ENCODE measurements around the gene ZCCHC14. TPM values are rescaled to one million over a fixed set of nuclear protein-coding genes. Genes with fewer than 3 reads are reported as not detected.

ZCCHC14 gene
- total and polyA plus RNA-seq, 2 of the 8 experiments (the other 6 are each of a cell fraction or from before 2014, with no cell fraction given): 8.2 to 28.2 TPM

DNA sequence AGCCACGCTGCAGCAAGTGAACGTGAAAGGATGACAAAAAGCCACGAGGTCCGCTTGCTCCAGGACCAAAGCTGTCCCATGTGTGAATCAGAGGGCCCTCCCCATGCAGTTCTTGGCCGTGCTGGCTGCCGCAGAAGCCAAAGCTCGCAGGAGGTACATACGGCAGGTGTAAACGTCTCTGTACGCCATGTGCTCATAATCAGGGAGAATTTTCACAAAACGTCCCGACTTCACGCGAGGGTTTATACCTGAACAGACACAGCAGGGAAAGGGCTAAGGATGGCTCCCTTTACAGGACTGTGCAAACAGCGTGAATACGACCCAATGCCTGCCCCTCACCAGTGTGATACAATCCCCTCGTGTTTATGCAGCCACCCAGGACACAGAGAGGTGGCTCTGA, 134.6 kb downstream of the ZCCHC14 start:
- Histone ChIP-seq H3K4me2 (ENCODE audit: insufficient read depth in 1 of 2, low read depth in 2 of 2, low read length in 2 of 2) (no peak overlapping the region), H3K23ac (ENCODE audit: insufficient read length) (no peak overlapping the region), H4K5ac (ENCODE audit: insufficient read length, low read depth, low read length) (no peak overlapping the region), H3K79me1 (ENCODE audit: low read depth, low read length) (peaks cover 8% of the 10 kb centered on the region), H2AFZ (ENCODE audit: low read length) (no peak overlapping the region), H3K23me2 (ENCODE audit: low read depth, low read length) (no peaks in the 10 kb centered on the region), H4K8ac (ENCODE audit: extremely low read depth, insufficient read depth, low read length) (no peak overlapping the region), H3K36me3 (ENCODE audit: control insufficient read depth in 2 of 4, insufficient read depth in 4 of 4, low read length in 3 of 4) (peaks cover 0 to 17% (median 9%) of the 10 kb centered on the region in 4 experiments; a peak in 5 of 8 replicates), H4K20me1 (replicated peaks in 1 of 2; ENCODE audit: control insufficient read depth in 1 of 2, insufficient read depth in 2 of 2, low read length in 2 of 2) (peaks cover 3 to 14% of the 10 kb centered on the region in 2 experiments), H3K4me1 (replicated peaks in 1 of 4; ENCODE audit: control insufficient read depth in 3 of 4, insufficient read depth in 4 of 4, low read length in 3 of 4) (no peaks in the 10 kb centered on the region), H3K4ac (replicated peaks; ENCODE audit: insufficient read length, low read depth, low read length) (no peak overlapping the region), H3K9me3 (ENCODE audit: insufficient read depth in 2 of 2, low read depth in 1 of 2, low read length in 1 of 2) (no peaks in the 10 kb centered on the region), H2BK15ac (ENCODE audit: low read length) (no peak overlapping the region), H2BK5ac (ENCODE audit: low read depth, low read length) (no peak overlapping the region), H3K18ac (ENCODE audit: extremely low read depth, low read length) (no peak overlapping the region), H4K91ac (replicated peaks; ENCODE audit: insufficient read length, low read length) (no peak overlapping the region), H2AK5ac (ENCODE audit: low read depth, low read length) (no peak overlapping the region), H3K27ac (ENCODE audit: low read depth, low read length) (no peak overlapping the region), H3K27me3 (replicated peaks in 1 of 4; ENCODE audit: control insufficient read depth in 3 of 4, extremely low read depth in 1 of 4, insufficient read depth in 3 of 4, low read length in 3 of 4) (no peaks in the 10 kb centered on the region), H3K9ac (replicated peaks in 1 of 4; ENCODE audit: extremely low read depth in 1 of 4, low read depth in 3 of 4, low read length in 3 of 4) (no peak overlapping the region), H3K56ac (replicated peaks; ENCODE audit: insufficient read length, low read depth, low read length) (no peak overlapping the region), H3K79me2 (ENCODE audit: control insufficient read depth in 1 of 2, insufficient read depth in 2 of 2, low read length in 2 of 2) (no peaks in the 10 kb centered on the region), H3K4me3 (ENCODE audit: extremely low read depth in 1 of 4, insufficient read depth in 2 of 4, low read depth in 3 of 4, low read length in 4 of 4) (no peak overlapping the region), H2BK120ac (replicated peaks; ENCODE audit: low read depth, low read length) (no peak overlapping the region), H2BK20ac (ENCODE audit: low read length) (no peak overlapping the region), H3K14ac (ENCODE audit: insufficient read length) (no peak overlapping the region), H2BK12ac (ENCODE audit: low read depth, low read length) (no peak overlapping the region)
- ChIA-PET POLR2A (ENCODE audit: partially characterized antibody) (no interaction called here), CTCF (ENCODE audit: partially characterized antibody) (interaction anchor here (0.7 to 1.3 kb wide), 5 partner anchors 11 to 184 kb away, joined by 3 to 5 read pairs (median 3); partner anchors contain the start of gene FBXO31)
- TF ChIP-seq YY1 (IDR thresholded peaks at IDR 0.05; ENCODE audit: low read depth, low read length): no peak
- WGBS, 2 experiments (ENCODE audit: extremely low coverage in 1 of 2, insufficient coverage in 1 of 2, insufficient read length in 1 of 2, insufficient replicate concordance in 2 of 2, low coverage in 1 of 2, low lambda C conversion rate in 2 of 2, missing lambda C conversion rate in 1 of 2): 95% methylated on average over 17 of the region's 17 CpGs; no CpG with 5 or more reads in 1 of the 2 experiments
- FAIRE-seq: no peak
- no peak for DNase-seq (ENCODE audit: low read depth in 1 of 2, low spot score in 2 of 2)
